PFSK-1 (cell line): Measurements from ENCODE around the gene AIF1L.

ENCODE experiments used
- FOXP2 ChIP-seq: optimal IDR thresholded peaks from 2 replicates; pipeline ENCODE3; 2011; ENCODE audit warnings: borderline replicate concordance, control low read depth, inconsistent platforms; ENCODE audit not compliant: insufficient read depth; ENCODE audit errors: extremely low read length, extremely low read depth
- POLR2AphosphoS5 ChIP-seq: IDR thresholded peaks from 2 replicates; pipeline ENCODE4 v1.6.1; 2012; ENCODE audit warnings: low read depth, mild to moderate bottlenecking, control low read depth, low read length, moderate library complexity
- SIN3A ChIP-seq: IDR thresholded peaks from 2 replicates; pipeline ENCODE4 v1.6.1; 2012; ENCODE audit warnings: mild to moderate bottlenecking, low read length, moderate library complexity, borderline replicate concordance; ENCODE audit not compliant: insufficient read depth
- TAF1 ChIP-seq: IDR thresholded peaks from 2 replicates; pipeline ENCODE4 v1.6.1; 2012; ENCODE audit warnings: low read length, control low read depth, borderline replicate concordance; ENCODE audit not compliant: insufficient read depth
- TF ChIP-seq, protein P1 (sequence below), 2 experiments: IDR thresholded peaks; 2 replicates each; pipeline versions ENCODE4 v1.6.1 to v1.8.0; 2011 to 2012; ENCODE audit warnings: low read depth in 2 of 2, low read length in 2 of 2, control low read depth in 1 of 2, inconsistent platforms in 1 of 2, mild to moderate bottlenecking in 1 of 2, moderate library complexity in 1 of 2; ENCODE audit not compliant: insufficient read depth in 1 of 2

Gene AIF1L

DNA sequence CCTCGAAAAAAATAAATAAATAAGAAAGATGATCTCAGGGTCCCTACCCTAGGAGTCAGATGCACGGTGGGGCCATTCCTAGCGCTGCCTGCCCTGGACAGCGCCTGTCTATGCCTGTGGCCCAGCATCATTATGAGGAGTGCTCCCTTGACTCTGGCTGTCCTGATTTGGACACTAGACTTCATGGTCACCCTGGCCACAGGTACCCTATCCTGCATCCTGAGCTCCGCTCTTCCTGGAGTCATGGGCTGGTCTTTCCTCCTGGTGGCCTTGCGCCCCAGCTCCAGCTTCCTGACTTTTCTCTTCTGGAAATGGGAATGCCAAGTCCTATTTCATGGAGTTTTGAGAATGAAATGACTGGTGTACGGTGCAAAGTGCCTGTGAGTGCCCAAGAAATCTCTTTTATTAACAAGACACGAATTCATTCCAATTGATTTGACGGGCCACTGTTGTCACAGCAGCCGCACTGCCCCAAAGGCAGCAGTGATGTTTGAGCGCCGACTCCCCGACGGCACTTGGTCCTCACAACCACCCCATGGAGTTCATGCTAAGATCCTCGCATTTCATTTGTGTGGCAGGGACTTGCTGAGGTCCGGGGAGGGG, 564 bp upstream of the AIF1L start:
- TF ChIP-seq, protein P1, sequence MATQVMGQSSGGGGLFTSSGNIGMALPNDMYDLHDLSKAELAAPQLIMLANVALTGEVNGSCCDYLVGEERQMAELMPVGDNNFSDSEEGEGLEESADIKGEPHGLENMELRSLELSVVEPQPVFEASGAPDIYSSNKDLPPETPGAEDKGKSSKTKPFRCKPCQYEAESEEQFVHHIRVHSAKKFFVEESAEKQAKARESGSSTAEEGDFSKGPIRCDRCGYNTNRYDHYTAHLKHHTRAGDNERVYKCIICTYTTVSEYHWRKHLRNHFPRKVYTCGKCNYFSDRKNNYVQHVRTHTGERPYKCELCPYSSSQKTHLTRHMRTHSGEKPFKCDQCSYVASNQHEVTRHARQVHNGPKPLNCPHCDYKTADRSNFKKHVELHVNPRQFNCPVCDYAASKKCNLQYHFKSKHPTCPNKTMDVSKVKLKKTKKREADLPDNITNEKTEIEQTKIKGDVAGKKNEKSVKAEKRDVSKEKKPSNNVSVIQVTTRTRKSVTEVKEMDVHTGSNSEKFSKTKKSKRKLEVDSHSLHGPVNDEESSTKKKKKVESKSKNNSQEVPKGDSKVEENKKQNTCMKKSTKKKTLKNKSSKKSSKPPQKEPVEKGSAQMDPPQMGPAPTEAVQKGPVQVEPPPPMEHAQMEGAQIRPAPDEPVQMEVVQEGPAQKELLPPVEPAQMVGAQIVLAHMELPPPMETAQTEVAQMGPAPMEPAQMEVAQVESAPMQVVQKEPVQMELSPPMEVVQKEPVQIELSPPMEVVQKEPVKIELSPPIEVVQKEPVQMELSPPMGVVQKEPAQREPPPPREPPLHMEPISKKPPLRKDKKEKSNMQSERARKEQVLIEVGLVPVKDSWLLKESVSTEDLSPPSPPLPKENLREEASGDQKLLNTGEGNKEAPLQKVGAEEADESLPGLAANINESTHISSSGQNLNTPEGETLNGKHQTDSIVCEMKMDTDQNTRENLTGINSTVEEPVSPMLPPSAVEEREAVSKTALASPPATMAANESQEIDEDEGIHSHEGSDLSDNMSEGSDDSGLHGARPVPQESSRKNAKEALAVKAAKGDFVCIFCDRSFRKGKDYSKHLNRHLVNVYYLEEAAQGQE (IDR thresholded peaks at IDR 0.05; ENCODE audit: insufficient read depth in 1 of 2, low read depth in 2 of 2, low read length in 2 of 2), result peak in 1 of 2 experiments; percentile 47; a peak in 1 of 4 replicates
- no peak for TF ChIP-seq FOXP2

DNA sequence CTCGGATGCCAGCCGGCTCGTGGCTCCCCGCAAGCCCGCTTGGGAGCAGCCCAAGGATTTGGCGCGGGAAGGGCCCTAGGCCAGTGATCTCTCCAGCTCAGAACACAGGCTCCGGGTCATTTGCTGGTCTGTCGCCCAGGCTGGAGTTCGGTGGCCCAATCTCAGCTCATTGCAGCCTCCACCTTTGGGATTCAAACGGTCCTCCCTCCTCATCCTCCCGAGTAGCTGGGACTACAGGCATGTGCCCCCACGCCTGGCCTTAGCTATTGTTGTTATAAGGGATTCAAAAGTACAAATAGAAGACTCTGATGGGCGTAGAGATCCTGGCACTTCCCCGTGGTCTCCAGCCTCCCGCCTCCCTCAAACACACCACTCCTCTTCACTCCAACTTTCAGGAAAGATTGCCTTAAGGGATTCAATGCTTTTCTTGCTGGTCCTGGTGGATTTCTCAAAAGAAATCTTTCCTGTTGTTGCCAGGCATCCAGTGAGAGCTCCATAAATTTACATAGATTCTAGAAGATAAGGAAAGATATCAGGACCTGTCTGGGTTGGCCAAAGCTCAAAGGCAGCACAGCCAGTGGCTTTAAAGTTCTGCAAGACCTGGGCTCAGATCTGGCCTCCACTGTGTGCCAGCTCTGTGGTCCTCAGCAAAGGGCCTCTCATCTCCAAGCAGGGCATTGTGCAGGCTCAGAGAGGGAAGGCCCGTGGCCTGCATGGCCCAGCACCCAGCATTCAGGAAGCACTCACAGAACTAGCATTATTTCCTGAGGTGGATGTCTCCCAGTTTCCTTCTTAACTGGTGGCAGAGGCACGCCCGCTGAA, 1.0 kb downstream of the AIF1L start:
- TF ChIP-seq FOXP2 (no peak), SIN3A (no peak), TAF1 (no peak), POLR2AphosphoS5 (no peak)
- TF ChIP-seq, protein P1 (IDR thresholded peaks at IDR 0.05; ENCODE audit: insufficient read depth in 1 of 2, low read depth in 2 of 2, low read length in 2 of 2), result no peak

DNA sequence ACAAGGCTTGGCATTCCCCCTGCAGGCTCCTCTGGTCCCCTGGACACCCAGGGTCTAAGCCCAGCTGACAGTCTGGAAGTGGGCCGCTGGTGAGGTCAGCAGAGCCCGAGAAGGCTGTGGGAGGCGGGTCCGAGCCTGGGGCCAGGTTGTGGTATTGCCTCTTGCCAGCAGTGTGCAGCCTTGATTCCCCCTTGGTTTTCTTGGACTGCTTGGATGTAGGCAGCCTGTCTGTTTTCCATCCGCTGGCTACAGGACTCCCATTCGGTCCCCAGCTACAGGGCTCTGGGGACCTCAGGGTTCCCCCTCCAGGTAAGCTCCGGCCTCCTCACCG, 1.6 kb downstream of the AIF1L start:
- TF ChIP-seq TAF1 (no peak), POLR2AphosphoS5 (no peak), SIN3A (no peak), FOXP2 (no peak)
- TF ChIP-seq, protein P1 (IDR thresholded peaks at IDR 0.05; ENCODE audit: insufficient read depth in 1 of 2, low read depth in 2 of 2, low read length in 2 of 2), result no peak

DNA sequence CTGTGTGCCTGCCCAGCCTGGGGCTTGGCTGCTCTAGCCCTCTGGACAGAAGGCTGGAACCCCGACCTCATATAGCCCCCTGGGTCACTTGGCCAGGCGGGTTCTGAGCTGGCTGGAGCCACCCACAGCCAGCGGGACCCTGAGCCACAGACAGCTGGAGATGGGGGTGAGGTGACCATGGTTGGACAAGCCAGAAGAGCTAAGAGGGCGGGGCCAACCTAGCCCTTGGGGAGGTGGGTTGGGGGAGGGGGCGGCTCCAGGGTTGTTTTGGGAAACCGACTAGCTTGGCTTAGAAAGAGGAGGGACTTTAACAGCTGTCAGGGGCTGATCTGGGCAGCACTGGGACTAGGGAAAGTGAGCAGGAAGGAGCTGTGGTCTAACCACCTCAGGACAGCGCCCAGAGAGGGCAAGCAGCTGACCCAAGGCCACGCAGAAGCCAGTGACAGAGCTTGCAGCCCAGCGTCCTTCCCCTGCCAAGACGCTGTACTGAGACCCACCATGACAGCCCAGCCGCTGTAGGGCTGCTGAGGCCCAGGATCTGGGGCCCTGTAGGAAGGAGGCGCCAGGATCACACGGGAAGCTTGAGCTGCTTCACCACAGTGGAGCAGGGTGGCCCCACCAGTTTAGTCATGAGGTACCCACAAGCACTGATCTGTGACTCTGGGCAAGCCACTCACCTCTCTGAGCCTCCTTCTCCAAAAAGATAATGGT, 2.2 kb downstream of the AIF1L start:
- no peak for TF ChIP-seq FOXP2
- TF ChIP-seq, protein P1 (IDR thresholded peaks at IDR 0.05; ENCODE audit: insufficient read depth in 1 of 2, low read depth in 2 of 2, low read length in 2 of 2), result no peak
- TF ChIP-seq TAF1, result no peak
- TF ChIP-seq POLR2AphosphoS5, result no peak
- TF ChIP-seq SIN3A, result no peak
